Measurements from ENCODE around the gene DHTKD1.

Gene DHTKD1

DNA sequence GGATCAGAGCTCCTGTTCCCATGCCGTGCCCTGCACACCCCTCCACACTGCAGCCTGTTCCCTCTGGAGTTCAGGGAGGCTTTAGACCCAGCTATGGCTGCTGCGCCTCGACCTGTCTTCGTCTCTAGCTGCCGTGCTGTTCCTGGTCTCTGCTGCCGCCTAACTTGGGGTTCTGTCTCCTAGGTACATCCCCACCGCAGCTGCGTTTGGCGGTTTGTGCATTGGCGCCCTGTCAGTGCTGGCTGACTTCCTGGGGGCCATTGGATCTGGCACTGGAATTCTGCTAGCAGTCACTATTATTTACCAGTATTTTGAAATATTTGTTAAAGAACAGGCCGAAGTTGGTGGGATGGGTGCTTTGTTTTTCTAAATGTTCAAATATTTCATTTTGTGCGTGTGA lies 95.3 kb downstream of the DHTKD1 start:
- TF ChIP-seq, protein P1, sequence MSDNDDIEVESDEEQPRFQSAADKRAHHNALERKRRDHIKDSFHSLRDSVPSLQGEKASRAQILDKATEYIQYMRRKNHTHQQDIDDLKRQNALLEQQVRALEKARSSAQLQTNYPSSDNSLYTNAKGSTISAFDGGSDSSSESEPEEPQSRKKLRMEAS (IDR thresholded peaks at IDR 0.05) = no peak
- TF ChIP-seq CREB1 (IDR thresholded peaks at IDR 0.05; ENCODE audit: low read depth) = no peak
- TF ChIP-seq CEBPB (IDR thresholded peaks at IDR 0.05) = no peak
- TF ChIP-seq, protein P2, sequence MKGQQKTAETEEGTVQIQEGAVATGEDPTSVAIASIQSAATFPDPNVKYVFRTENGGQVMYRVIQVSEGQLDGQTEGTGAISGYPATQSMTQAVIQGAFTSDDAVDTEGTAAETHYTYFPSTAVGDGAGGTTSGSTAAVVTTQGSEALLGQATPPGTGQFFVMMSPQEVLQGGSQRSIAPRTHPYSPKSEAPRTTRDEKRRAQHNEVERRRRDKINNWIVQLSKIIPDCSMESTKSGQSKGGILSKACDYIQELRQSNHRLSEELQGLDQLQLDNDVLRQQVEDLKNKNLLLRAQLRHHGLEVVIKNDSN (IDR thresholded peaks at IDR 0.05) = no peak
- no peak for TF ChIP-seq EGR1 (IDR thresholded peaks at IDR 0.05)
- no peak for TF ChIP-seq TAF1 (IDR thresholded peaks at IDR 0.05; ENCODE audit: low read depth)
- TF ChIP-seq, protein P3, sequence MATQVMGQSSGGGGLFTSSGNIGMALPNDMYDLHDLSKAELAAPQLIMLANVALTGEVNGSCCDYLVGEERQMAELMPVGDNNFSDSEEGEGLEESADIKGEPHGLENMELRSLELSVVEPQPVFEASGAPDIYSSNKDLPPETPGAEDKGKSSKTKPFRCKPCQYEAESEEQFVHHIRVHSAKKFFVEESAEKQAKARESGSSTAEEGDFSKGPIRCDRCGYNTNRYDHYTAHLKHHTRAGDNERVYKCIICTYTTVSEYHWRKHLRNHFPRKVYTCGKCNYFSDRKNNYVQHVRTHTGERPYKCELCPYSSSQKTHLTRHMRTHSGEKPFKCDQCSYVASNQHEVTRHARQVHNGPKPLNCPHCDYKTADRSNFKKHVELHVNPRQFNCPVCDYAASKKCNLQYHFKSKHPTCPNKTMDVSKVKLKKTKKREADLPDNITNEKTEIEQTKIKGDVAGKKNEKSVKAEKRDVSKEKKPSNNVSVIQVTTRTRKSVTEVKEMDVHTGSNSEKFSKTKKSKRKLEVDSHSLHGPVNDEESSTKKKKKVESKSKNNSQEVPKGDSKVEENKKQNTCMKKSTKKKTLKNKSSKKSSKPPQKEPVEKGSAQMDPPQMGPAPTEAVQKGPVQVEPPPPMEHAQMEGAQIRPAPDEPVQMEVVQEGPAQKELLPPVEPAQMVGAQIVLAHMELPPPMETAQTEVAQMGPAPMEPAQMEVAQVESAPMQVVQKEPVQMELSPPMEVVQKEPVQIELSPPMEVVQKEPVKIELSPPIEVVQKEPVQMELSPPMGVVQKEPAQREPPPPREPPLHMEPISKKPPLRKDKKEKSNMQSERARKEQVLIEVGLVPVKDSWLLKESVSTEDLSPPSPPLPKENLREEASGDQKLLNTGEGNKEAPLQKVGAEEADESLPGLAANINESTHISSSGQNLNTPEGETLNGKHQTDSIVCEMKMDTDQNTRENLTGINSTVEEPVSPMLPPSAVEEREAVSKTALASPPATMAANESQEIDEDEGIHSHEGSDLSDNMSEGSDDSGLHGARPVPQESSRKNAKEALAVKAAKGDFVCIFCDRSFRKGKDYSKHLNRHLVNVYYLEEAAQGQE (IDR thresholded peaks at IDR 0.05; ENCODE audit: low read depth) = no peak

DNA sequence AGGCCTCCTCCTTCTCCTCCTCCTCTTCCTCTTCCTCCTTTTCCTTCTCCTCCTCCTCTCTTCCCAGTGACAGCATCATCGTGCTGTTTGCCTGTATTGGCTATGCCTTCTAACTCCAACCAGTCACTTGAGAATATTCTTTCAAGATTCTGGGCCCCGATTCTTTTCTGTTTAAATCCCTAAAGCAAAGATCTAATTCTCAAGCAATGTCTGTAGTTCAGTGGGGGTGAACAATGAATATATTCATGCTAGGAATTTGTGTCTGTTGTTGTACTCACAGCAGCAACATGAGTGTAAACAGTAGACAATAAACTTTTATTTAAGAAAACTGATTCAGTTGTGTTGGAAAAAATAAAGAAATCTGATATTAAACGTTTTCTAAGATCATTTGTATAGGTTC lies 96.3 kb downstream of the DHTKD1 start:
- no peak for TF ChIP-seq EGR1 (IDR thresholded peaks at IDR 0.05)
- no peak for TF ChIP-seq FOXM1 (IDR thresholded peaks at IDR 0.05; ENCODE audit: borderline replicate concordance, low read depth)
- TF ChIP-seq CREB1 (IDR thresholded peaks at IDR 0.05; ENCODE audit: low read depth) = no peak
- no peak for TF ChIP-seq TAF1 (IDR thresholded peaks at IDR 0.05; ENCODE audit: low read depth)
- no peak for TF ChIP-seq ZBTB7A (IDR thresholded peaks at IDR 0.05; ENCODE audit: low read depth)
- TF ChIP-seq, protein P1 (IDR thresholded peaks at IDR 0.05) = no peak
- no peak for TF ChIP-seq YY1 (IDR thresholded peaks at IDR 0.05; ENCODE audit: low read depth)
- TF ChIP-seq, protein P3 (IDR thresholded peaks at IDR 0.05; ENCODE audit: low read depth) = no peak
- TF ChIP-seq, protein P2 (IDR thresholded peaks at IDR 0.05) = no peak
- no peak for TF ChIP-seq EP300 (IDR thresholded peaks at IDR 0.05; ENCODE audit: borderline replicate concordance)
- TF ChIP-seq CEBPB (IDR thresholded peaks at IDR 0.05) = no peak
- no peak for TF ChIP-seq RAD21 (IDR thresholded peaks at IDR 0.05; ENCODE audit: low read depth)

DNA sequence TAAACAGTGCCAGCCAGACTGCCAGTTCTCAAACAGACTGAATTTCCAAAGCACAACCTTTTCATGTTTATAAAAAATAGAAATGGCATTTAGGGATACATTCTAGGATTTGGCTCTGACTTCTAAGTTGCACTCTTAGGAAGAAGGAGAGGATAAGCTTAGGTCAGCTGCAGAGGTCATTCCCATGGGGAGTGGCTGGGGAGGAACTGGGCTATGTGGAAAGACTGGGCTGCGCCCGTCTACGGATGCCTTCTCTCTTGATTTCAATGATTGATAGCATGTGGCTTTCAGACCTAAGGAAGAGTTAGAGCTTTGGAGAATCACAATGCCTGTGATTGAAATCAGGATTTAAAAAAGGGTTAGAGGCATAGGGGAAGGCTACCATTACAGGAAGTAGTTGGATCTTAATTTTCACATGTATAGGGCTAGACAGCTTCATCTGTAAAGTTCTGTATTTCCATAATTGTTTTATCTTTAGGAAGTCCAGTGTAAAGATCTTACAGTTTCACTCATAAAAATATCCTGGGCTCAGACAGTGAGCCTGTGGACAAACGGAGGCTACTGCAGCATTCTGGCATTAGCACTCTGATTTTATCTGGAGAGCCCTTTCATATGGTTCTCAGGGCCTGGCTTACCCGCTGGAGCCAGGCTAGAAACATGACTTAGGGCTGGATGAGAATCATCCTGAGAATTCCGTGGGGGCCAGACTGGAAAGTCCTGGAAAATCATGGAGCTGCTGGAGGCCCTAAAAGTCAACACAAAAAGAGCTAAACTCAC lies 97.4 kb downstream of the DHTKD1 start:
- TF ChIP-seq FOXM1 (IDR thresholded peaks at IDR 0.05; ENCODE audit: borderline replicate concordance, low read depth) = no peak
- TF ChIP-seq NFIC (IDR thresholded peaks at IDR 0.05) = no peak
- TF ChIP-seq CREB1 (IDR thresholded peaks at IDR 0.05; ENCODE audit: low read depth) = no peak
- TF ChIP-seq CEBPB (IDR thresholded peaks at IDR 0.05) = no peak
